PFSK-1 (cell line): ENCODE measurements around the gene WNT16.

Experiments
- FOXP2 ChIP-seq: optimal IDR thresholded peaks from 2 replicates; pipeline ENCODE3; 2011; ENCODE audit warnings: borderline replicate concordance, control low read depth, inconsistent platforms; ENCODE audit not compliant: insufficient read depth; ENCODE audit errors: extremely low read length, extremely low read depth
- POLR2AphosphoS5 ChIP-seq: IDR thresholded peaks from 2 replicates; pipeline ENCODE4 v1.6.1; 2012; ENCODE audit warnings: low read depth, mild to moderate bottlenecking, control low read depth, low read length, moderate library complexity
- SIN3A ChIP-seq: IDR thresholded peaks from 2 replicates; pipeline ENCODE4 v1.6.1; 2012; ENCODE audit warnings: mild to moderate bottlenecking, low read length, moderate library complexity, borderline replicate concordance; ENCODE audit not compliant: insufficient read depth
- TAF1 ChIP-seq: IDR thresholded peaks from 2 replicates; pipeline ENCODE4 v1.6.1; 2012; ENCODE audit warnings: low read length, control low read depth, borderline replicate concordance; ENCODE audit not compliant: insufficient read depth
- TF ChIP-seq, protein P1 (sequence below), 2 experiments: IDR thresholded peaks; 2 replicates each; pipeline versions ENCODE4 v1.6.1 to v1.8.0; 2011 to 2012; ENCODE audit warnings: low read depth in 2 of 2, low read length in 2 of 2, control low read depth in 1 of 2, inconsistent platforms in 1 of 2, mild to moderate bottlenecking in 1 of 2, moderate library complexity in 1 of 2; ENCODE audit not compliant: insufficient read depth in 1 of 2

The WNT16 gene

DNA sequence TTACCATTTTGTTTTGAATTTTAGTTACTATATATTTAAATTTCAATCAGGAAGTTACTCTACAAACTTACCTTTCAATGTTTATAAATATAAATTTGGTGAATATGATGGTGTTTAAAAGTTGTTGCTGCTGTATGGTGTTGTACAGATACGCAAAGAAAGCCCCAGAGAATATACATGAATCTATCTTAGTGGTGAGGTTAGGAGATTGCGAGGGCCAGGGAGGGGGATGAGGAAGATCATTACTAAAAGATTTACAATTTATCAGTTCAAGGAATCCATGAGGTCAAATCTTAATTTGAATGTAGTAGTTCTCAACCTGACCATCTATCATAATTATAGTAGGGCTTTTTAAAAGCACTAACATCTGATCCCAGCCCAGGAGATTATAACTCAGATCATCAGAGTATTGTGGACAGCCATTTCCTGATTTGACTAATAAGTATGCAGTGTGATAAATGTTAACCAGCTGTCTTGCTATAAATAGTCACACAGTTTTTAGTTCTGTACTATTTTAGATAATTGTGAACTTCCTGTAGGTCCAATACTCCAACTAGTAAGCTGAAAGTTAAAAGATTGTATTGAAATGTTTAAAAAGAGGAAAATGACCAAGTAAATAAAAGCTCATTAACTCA lies 43.7 kb downstream of the WNT16 start:
- TF ChIP-seq TAF1 (no peak), SIN3A (no peak), FOXP2 (no peak), POLR2AphosphoS5 (no peak)
- TF ChIP-seq, protein P1, sequence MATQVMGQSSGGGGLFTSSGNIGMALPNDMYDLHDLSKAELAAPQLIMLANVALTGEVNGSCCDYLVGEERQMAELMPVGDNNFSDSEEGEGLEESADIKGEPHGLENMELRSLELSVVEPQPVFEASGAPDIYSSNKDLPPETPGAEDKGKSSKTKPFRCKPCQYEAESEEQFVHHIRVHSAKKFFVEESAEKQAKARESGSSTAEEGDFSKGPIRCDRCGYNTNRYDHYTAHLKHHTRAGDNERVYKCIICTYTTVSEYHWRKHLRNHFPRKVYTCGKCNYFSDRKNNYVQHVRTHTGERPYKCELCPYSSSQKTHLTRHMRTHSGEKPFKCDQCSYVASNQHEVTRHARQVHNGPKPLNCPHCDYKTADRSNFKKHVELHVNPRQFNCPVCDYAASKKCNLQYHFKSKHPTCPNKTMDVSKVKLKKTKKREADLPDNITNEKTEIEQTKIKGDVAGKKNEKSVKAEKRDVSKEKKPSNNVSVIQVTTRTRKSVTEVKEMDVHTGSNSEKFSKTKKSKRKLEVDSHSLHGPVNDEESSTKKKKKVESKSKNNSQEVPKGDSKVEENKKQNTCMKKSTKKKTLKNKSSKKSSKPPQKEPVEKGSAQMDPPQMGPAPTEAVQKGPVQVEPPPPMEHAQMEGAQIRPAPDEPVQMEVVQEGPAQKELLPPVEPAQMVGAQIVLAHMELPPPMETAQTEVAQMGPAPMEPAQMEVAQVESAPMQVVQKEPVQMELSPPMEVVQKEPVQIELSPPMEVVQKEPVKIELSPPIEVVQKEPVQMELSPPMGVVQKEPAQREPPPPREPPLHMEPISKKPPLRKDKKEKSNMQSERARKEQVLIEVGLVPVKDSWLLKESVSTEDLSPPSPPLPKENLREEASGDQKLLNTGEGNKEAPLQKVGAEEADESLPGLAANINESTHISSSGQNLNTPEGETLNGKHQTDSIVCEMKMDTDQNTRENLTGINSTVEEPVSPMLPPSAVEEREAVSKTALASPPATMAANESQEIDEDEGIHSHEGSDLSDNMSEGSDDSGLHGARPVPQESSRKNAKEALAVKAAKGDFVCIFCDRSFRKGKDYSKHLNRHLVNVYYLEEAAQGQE (IDR thresholded peaks at IDR 0.05; ENCODE audit: insufficient read depth in 1 of 2, low read depth in 2 of 2, low read length in 2 of 2): no peak

DNA sequence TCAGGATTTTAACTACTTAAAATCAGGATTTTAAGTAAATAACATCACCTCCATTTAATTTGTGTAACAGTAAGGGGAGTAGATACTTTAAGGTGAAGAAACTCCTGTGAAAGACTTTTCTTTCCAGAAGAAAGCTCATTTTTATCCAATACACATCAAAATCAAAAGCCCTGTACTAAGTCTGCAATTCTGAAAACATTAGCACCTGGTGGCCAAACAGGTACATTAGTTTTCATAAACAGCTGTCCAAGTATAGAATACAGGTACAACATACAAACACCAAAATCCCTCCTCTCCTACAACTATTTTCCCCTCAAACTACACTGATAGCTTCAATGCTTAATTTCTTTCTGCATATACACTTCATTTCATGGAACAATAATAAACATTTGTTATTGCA lies 44.4 kb downstream of the WNT16 start:
- TF ChIP-seq TAF1: no peak
- TF ChIP-seq, protein P1 (IDR thresholded peaks at IDR 0.05; ENCODE audit: insufficient read depth in 1 of 2, low read depth in 2 of 2, low read length in 2 of 2): no peak
- TF ChIP-seq SIN3A: no peak

- TF ChIP-seq FOXP2: no peak
- no peak for TF ChIP-seq SIN3A
- TF ChIP-seq, protein P1 (IDR thresholded peaks at IDR 0.05; ENCODE audit: insufficient read depth in 1 of 2, low read depth in 2 of 2, low read length in 2 of 2): no peak
- no peak for TF ChIP-seq TAF1
- no peak for TF ChIP-seq POLR2AphosphoS5
Observed at GRCh38 chr7:121376979-121377378, 48.2 kb downstream of the WNT16 start.

DNA sequence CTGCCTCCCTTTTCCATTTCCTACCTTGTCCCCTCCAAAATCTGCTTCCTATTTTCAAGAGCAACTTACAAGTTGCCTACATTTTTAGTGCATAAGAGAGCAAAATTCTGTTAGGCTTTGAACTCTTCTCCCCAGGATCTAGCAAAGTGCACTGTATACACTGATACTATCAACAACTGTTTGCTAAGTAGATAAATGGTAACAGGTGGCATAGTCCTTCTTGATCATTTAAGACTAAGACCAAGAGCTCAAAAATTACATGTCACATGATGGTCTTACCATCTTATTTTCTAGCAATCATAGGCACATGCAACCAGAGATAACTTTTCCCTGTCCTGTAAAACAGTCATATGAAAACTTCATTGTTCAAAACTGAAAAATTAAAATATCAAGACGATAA lies 51.1 kb downstream of the WNT16 start:
- TF ChIP-seq POLR2AphosphoS5 (no peak), TAF1 (no peak), SIN3A (no peak), FOXP2 (no peak)
- TF ChIP-seq, protein P1 (IDR thresholded peaks at IDR 0.05; ENCODE audit: insufficient read depth in 1 of 2, low read depth in 2 of 2, low read length in 2 of 2): no peak

DNA sequence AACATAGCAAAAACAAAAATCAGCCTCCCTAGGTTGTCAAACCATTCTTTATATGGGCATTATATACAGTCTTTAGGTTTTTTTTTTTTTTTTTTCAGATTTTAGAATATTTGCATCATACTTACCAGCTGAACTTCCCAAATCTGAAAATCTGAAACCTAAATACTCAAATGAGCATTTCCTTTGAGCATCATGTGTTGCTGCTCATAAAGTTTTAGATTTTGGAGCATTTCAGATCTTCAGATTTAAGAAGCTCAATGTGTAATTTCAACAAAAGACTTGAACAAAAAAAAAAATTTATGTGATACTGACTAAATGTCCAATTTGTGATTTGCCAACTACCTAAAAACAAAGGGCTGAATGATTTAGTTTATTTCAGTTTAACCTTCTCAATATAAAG lies 53.7 kb downstream of the WNT16 start:
- TF ChIP-seq FOXP2 (no peak), POLR2AphosphoS5 (no peak), SIN3A (no peak), TAF1 (no peak)
- TF ChIP-seq, protein P1 (IDR thresholded peaks at IDR 0.05; ENCODE audit: insufficient read depth in 1 of 2, low read depth in 2 of 2, low read length in 2 of 2): no peak
